BLaER1 treated with 17β-estradiol and CSF1 and Interleukin-3, amounts not matched to agents 10 nM and 100 nM (cell line): ENCODE measurements around the gene EIF2AK3.

ENCODE experiments used
- H3K27ac ChIP-seq, 11 experiments: shearing (Covaris generic); formaldehyde crosslinking; 2 replicates each; pipeline ENCODE4 v1.8.1; 2022
- H3K27me3 ChIP-seq, 11 experiments: shearing (Covaris generic); formaldehyde crosslinking; 2 replicates each; pipeline ENCODE4 v1.8.1; 2022
- H3K36me3 ChIP-seq, 11 experiments: shearing (Covaris generic); formaldehyde crosslinking; 2 replicates each; pipeline ENCODE4 v1.8.1; 2022
- H3K4me1 ChIP-seq, 10 experiments: shearing (Covaris generic); formaldehyde crosslinking; 2 replicates each; pipeline ENCODE4 v1.8.1; 2022
- H3K4me2 ChIP-seq, 11 experiments: shearing (Covaris generic); formaldehyde crosslinking; 2 replicates each; pipeline ENCODE4 v1.8.1; 2022
- H3K4me3 ChIP-seq, 10 experiments: shearing (Covaris generic); formaldehyde crosslinking; 2 replicates each; pipeline ENCODE4 v1.8.1; 2022
- H3K9ac ChIP-seq, 11 experiments: shearing (Covaris generic); formaldehyde crosslinking; 2 replicates each; pipeline ENCODE4 v1.8.1; 2022
- H3K9me3 ChIP-seq, 11 experiments: shearing (Covaris generic); formaldehyde crosslinking; replicated peaks in 1 of 11; 2 replicates each; pipeline ENCODE4 v1.8.1; 2022
- H4K20me1 ChIP-seq, 11 experiments: shearing (Covaris generic); formaldehyde crosslinking; 2 replicates each; pipeline ENCODE4 v1.8.1; 2022
- Cebpa-rat ChIP-seq, 11 experiments: shearing (Covaris generic); IDR thresholded peaks; 2 replicates each; pipeline ENCODE4 v1.8.1; 2022

Gene EIF2AK3

DNA sequence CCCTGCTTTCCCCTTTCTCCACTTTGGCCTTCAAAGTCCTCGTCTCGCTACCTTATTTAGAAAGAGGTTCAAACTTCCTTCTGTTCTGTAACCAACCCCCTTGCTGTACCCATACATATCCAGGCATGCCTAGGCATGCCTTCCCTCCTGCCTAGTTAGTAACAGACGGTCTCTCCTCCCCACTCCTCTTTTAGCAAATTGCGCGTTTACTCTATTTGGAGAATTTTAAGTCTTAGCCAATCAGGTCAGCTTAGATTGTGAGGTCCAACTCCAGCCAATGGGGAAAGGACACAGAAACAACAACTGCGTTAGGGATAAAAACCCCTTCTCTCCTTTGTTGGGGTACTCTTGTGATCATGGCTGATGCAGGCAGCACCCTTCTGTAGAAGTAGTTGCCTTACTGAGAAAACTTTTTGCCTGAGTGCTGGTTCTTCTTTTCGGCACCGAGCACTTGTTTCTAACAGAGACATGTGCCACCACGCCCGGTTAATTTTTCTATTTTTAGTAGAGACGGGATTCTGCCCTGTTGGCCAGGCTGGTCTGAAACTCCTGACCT, 88.8 kb downstream of the EIF2AK3 start:
- TF ChIP-seq Cebpa-rat (IDR thresholded peaks at IDR 0.05) = no peak
- no peak overlapping the region; a peak in 1 of 22 replicates for H3K27ac ChIP-seq
- H3K27me3 ChIP-seq = no peaks in the 10 kb centered on the region
- no peak overlapping the region for H3K9ac ChIP-seq
- H3K36me3 ChIP-seq = no peaks in the 10 kb centered on the region
- no peaks in the 10 kb centered on the region; a peak in 1 of 20 replicates for H3K4me1 ChIP-seq
- peaks cover 3 to 31% (median 9%) of the 10 kb centered on the region in 11 experiments; a peak in 11 of 22 replicates for H3K9me3 ChIP-seq
- H4K20me1 ChIP-seq = no peaks in the 10 kb centered on the region
- H3K4me2 ChIP-seq = no peak overlapping the region
- no peak overlapping the region for H3K4me3 ChIP-seq

DNA sequence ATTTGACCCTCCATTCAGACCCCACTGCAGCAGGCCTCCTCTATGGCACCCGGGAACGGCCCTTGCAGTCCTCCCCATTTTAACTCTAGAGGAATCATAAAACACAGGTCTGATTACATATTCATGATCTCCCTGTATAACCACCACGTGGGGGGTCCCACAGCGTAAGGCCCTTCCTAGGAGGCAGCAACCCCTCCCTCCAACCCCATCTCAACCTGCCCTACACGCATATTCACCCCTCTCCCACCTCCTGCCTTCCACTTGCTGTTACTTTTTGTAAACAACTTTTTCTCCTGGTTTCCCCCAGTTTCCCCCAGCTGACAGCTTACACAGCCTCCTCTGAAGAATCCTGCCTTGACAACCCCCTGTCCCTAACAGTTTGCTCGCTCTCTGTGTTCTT, 89.6 kb downstream of the EIF2AK3 start:
- H3K4me3 ChIP-seq = no peak overlapping the region
- peaks cover 4 to 31% (median 9%) of the 10 kb centered on the region in 11 experiments; a peak in 11 of 22 replicates for H3K9me3 ChIP-seq
- TF ChIP-seq Cebpa-rat (IDR thresholded peaks at IDR 0.05) = no peak
- H3K4me1 ChIP-seq = no peaks in the 10 kb centered on the region; a peak in 1 of 20 replicates
- H3K36me3 ChIP-seq = no peaks in the 10 kb centered on the region
- H3K27ac ChIP-seq = no peak overlapping the region
- H4K20me1 ChIP-seq = no peaks in the 10 kb centered on the region
- H3K9ac ChIP-seq = no peak overlapping the region
- no peak overlapping the region for H3K4me2 ChIP-seq
- H3K27me3 ChIP-seq = no peaks in the 10 kb centered on the region

DNA sequence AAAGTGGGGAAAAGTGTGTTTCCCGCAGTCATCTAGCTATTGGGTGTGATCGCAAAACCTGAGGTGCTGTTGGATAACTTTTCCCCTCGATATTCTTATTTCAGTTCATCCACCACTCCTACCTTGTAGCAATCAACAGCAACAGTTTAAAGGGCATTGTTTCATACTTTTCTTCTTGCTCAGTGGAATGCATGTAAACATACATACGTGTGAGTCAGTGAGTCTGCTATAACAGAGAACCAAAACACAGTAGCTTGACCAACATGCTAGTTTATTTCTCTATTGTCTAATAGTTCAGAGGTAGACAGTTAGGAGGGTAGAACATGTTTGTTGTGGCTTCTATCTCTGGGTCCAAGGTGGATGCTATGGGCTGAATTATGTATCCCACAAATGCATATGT, 97.2 kb downstream of the EIF2AK3 start:
- Histone ChIP-seq H3K4me3 (no peak overlapping the region), H3K27ac (no peak overlapping the region), H3K4me1 (no peaks in the 10 kb centered on the region), H3K36me3 (no peaks in the 10 kb centered on the region), H4K20me1 (no peaks in the 10 kb centered on the region), H3K27me3 (no peaks in the 10 kb centered on the region), H3K9me3 (peaks cover 0 to 7% (median 0%) of the 10 kb centered on the region in 11 experiments; a peak in 2 of 22 replicates), H3K9ac (no peak overlapping the region), H3K4me2 (no peak overlapping the region)
- TF ChIP-seq Cebpa-rat (IDR thresholded peaks at IDR 0.05) = no peak

DNA sequence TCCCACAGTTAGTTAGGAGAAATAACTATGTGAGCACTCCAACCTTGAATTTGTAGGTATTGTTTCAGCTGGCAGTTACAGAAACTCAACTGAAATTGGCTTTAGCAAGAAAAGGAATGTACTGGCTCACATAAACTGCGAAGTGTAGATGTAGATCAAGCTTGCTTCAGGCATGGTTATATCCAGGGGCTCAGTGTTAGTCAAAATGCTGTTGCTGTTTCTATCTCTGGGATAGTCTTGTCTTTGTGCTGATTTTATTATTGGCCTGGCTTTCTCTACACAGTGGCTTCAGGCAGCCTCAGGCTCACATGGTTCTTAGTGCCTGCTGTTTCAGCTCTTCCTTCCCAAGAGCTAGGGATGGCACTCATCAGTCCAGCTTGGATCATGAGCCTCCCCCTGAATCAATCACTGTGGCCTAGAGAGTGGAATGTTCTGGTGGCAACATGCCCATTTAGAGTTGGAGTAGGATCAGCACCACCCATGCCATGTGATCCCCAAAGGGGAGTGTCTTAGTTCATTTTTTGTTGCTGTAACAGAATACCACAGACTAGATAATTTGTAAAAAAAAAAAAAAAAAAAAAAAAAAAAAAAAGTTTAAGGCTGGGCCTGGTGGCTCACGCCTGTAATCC, 105.7 kb downstream of the EIF2AK3 start:
- Histone ChIP-seq H3K4me2 (no peak overlapping the region), H3K9me3 (no peaks in the 10 kb centered on the region), H3K9ac (no peak overlapping the region), H4K20me1 (no peaks in the 10 kb centered on the region), H3K4me3 (no peak overlapping the region), H3K27ac (no peak overlapping the region), H3K36me3 (no peaks in the 10 kb centered on the region), H3K27me3 (no peaks in the 10 kb centered on the region), H3K4me1 (no peaks in the 10 kb centered on the region)
- no peak for TF ChIP-seq Cebpa-rat (IDR thresholded peaks at IDR 0.05)

DNA sequence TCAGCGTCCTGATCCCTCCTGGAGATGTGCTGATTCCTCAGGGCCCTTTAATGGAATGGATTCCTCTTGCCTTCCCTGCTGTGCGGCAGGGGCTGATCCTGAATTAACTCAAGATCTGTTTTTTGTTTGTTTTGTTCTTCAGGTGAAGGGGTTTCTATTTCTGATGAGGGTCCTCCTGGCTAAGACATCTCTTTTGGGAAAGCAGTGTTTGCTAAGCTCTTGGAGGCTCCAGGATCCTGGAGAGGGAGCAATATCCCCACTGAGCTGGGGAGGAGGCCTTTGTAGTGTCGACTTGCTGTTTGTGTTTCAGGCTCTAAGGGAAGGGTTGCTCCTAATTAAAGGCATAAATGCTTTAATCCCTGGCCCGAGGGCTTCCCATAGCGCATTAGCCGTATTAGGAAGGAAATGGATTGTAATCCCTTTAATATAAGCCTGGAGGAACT, 109.5 kb downstream of the EIF2AK3 start:
- Histone ChIP-seq H3K4me2 (no peak overlapping the region), H3K27ac (no peak overlapping the region), H3K9me3 (peaks cover 0 to 11% (median 0%) of the 10 kb centered on the region in 11 experiments; a peak in 5 of 22 replicates), H3K27me3 (no peaks in the 10 kb centered on the region), H3K9ac (no peak overlapping the region), H3K4me3 (no peak overlapping the region), H3K36me3 (no peaks in the 10 kb centered on the region), H3K4me1 (no peaks in the 10 kb centered on the region), H4K20me1 (no peaks in the 10 kb centered on the region)
- no peak for TF ChIP-seq Cebpa-rat (IDR thresholded peaks at IDR 0.05)
